B cell (primary cell): Measurements from ENCODE around the gene KCND3. TPM values are rescaled to one million over a fixed set of nuclear protein-coding genes. Genes with fewer than 3 reads are reported as not detected.

Source experiments
- ATAC-seq: fragments of 200-7000 bp; cut with Tn5 transposase; one replicate; pipeline ENCODE4 v1.10.0; 2021; ENCODE audit warnings: low read depth, mild to moderate bottlenecking, moderate number of reproducible peaks, moderate library complexity
- CTCF ChIA-PET: fragments of 350-600 bp; sonication (Branson Sonifier 250); formaldehyde crosslinking; loops from one replicate; lab custom pipeline; 2021; ENCODE audit warnings: antibody characterized with exemption, inconsistent platforms; lab: Charles Lee
- POLR2A ChIA-PET: fragments of 350-600 bp; sonication (Branson Sonifier 250); formaldehyde crosslinking; loops from one replicate; lab custom pipeline; 2021; ENCODE audit warnings: antibody characterized with exemption; lab: Charles Lee
- DNase-seq: peaks from one replicate; pipeline ENCODE4 v3.0.0; 2013
- H2AFZ ChIP-seq: 2 replicates; pipeline ENCODE4 v1.6.1; 2012; ENCODE audit warnings: mild to moderate bottlenecking, low read depth, low read length; ENCODE audit not compliant: insufficient read depth, poor library complexity, severe bottlenecking
- H3K27ac ChIP-seq, 2 donors: 1 replicate in 1 of 2; 2 replicates in 1 of 2; pipeline ENCODE4 v1.5.1; 2012 to 2013; ENCODE audit warnings: low read length in 2 of 2, mild to moderate bottlenecking in 2 of 2, moderate library complexity in 1 of 2
- H3K27me3 ChIP-seq, 4 experiments: fragments of 200-600 bp in 1 of 4; sonication (generic) in 1 of 4; replicated peaks in 1 of 4; 1 replicate in 2 of 4; 2 replicates in 2 of 4; pipeline versions ENCODE4 v1.6.1 to v1.7.0; 2013 to 2016; ENCODE audit warnings: low read length in 3 of 4, mild to moderate bottlenecking in 2 of 4, mixed read lengths in 1 of 4, moderate library complexity in 1 of 4; ENCODE audit not compliant: insufficient read depth in 4 of 4, control insufficient read depth in 3 of 4; ENCODE audit errors: control extremely low read depth in 1 of 4
- H3K36me3 ChIP-seq, 2 experiments: replicated peaks in 1 of 2; 1 replicate in 1 of 2; 2 replicates in 1 of 2; pipeline versions ENCODE4 v1.6.1 to v1.7.1; 2013; ENCODE audit warnings: low read length in 1 of 2; ENCODE audit not compliant: insufficient read depth in 2 of 2, control insufficient read depth in 1 of 2; ENCODE audit errors: control extremely low read depth in 1 of 2, extremely low read depth in 1 of 2
- H3K4me1 ChIP-seq, 2 donors: fragments of 200-600 bp in 1 of 2; sonication (generic) in 1 of 2; 1 replicate in 1 of 2; 2 replicates in 1 of 2; pipeline versions ENCODE4 v1.5.1 to v1.6.1; 2013 to 2017; ENCODE audit warnings: low read length in 2 of 2; ENCODE audit not compliant: control insufficient read depth in 2 of 2, insufficient read depth in 2 of 2
- H3K4me2 ChIP-seq: replicated peaks from 2 replicates; pipeline ENCODE3; 2012; ENCODE audit warnings: mild to moderate bottlenecking, low read depth, low read length; ENCODE audit not compliant: poor library complexity, severe bottlenecking
- H3K4me3 ChIP-seq, 5 experiments: fragments of 200-600 bp in 1 of 5; sonication (generic) in 1 of 5; 1 replicate in 3 of 5; 2 replicates in 2 of 5; pipeline versions ENCODE4 v1.5.1 to v1.7.0; 2011 to 2016; ENCODE audit warnings: low read length in 4 of 5, mild to moderate bottlenecking in 4 of 5, low read depth in 2 of 5, control low read depth in 1 of 5, moderate library complexity in 1 of 5; ENCODE audit not compliant: insufficient read depth in 1 of 5; ENCODE audit errors: control extremely low read depth in 1 of 5, extremely low read depth in 1 of 5
- H3K79me2 ChIP-seq: fragments of 200-600 bp; sonication (generic); one replicate; pipeline ENCODE4 v1.6.0; 2016; ENCODE audit warnings: low read length; ENCODE audit not compliant: control insufficient read depth, insufficient read depth
- H3K9ac ChIP-seq: fragments of 200-600 bp; sonication (generic); 2 replicates; pipeline ENCODE4 v1.6.1; 2017; ENCODE audit warnings: mild to moderate bottlenecking, low read length, moderate library complexity
- H3K9me3 ChIP-seq, 3 donors: one replicate each; pipeline versions ENCODE4 v1.6.1 to v1.7.1; 2013; ENCODE audit warnings: low read length in 2 of 3; ENCODE audit not compliant: control insufficient read depth in 2 of 3, insufficient read depth in 1 of 3; ENCODE audit errors: control extremely low read depth in 1 of 3
- H4K20me1 ChIP-seq: 2 replicates; pipeline ENCODE4 v1.6.0; 2012; ENCODE audit warnings: mild to moderate bottlenecking, low read length; ENCODE audit not compliant: insufficient read depth, control insufficient read depth, poor library complexity, severe bottlenecking
- H3K27ac Mint-ChIP-seq: one replicate; pipeline ENCODE4 v1.8.0; 2021; ENCODE audit warnings: mixed read lengths
- H3K27me3 Mint-ChIP-seq: one replicate; pipeline ENCODE4 v1.8.0; 2021; ENCODE audit warnings: mixed read lengths
- H3K4me1 Mint-ChIP-seq: one replicate; pipeline ENCODE4 v1.8.0; 2021; ENCODE audit warnings: mixed read lengths
- H3K4me3 Mint-ChIP-seq: one replicate; pipeline ENCODE4 v1.8.0; 2021; ENCODE audit warnings: mixed read lengths
- H3K9me3 Mint-ChIP-seq: one replicate; pipeline ENCODE4 v1.8.0; 2022; ENCODE audit warnings: mixed read lengths; ENCODE audit not compliant: insufficient read depth
- EZH2 ChIP-seq: IDR thresholded peaks from 2 replicates; pipeline ENCODE4 v1.6.1; 2012; ENCODE audit warnings: borderline replicate concordance, low read depth, mild to moderate bottlenecking, moderate library complexity, low read length; ENCODE audit not compliant: insufficient read depth, poor library complexity, severe bottlenecking
- WGBS: methylation state at CpG from one replicate; pipeline ENCODE4 v1.1.5; 2013; ENCODE audit warnings: missing lambda C conversion rate; ENCODE audit not compliant: insufficient coverage; 5-methylcytosine and 5-hydroxymethylcytosine counted together
- intact Hi-C: fragments of 100-400 bp; cut with micrococcal nuclease; formaldehyde crosslinking; loops from one replicate; pipeline ENCODE4 v1.10.0; 2022
- polyA plus RNA-seq: library from polyadenylated mRNA; depleted of rRNA; stranded (reverse); fragments of >200 nt; gene quantifications from 2 replicates; pipeline ENCODE4 v1.2.3, GENCODE V29; 2012
- total RNA-seq, 2 donors: library from RNA; stranded (reverse); fragments of 120-200 nt in 1 of 2; gene quantifications; 1 replicate in 1 of 2; 2 replicates in 1 of 2; pipeline versions ENCODE4 v1.2.3 to v1.2.4, GENCODE V29; 2013 to 2022
- TF ChIP-seq, protein P1 (sequence below): fragments of 200-600 bp; IDR thresholded peaks from one replicate; pipeline ENCODE4 v1.8.0; 2022; ENCODE audit warnings: antibody characterized with exemption, mild to moderate bottlenecking

Gene KCND3
- total and polyA plus RNA-seq, 2 donors (not counting 1 experiment from before 2014, with no cell fraction given): 0.07 TPM; not detected in 1

DNA sequence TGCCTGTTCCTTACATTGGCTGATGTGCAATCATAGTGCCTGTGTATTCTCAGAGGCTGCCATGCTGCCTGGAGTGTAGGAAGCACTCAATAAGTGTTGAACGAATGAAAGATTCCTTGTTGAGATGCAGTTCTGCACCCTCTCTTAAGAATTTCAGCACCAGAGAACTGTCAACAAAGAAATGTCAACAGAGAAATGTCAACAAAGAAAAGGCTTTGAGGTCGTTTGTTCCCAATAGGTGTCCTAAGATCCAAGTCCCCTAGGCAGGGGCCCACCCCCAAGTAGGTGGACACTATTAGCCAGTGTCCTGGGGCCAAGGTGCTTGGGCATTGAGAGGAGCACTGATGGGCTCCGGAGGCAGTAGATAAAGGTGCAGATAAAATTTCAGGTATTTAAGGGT is 12.6 kb downstream of the KCND3 start:
- DNase-seq (no peak), ATAC-seq (no peak)
- CTCF ChIA-PET: no interaction called here
- no peak overlapping the region for H3K4me3 Mint-ChIP-seq
- H3K4me2 ChIP-seq: no peak overlapping the region
- H3K27ac ChIP-seq: no peak overlapping the region
- no peaks in the 10 kb centered on the region for H3K36me3 ChIP-seq
- H3K27me3 ChIP-seq: peaks cover 0 to 10% (median 3%) of the 10 kb centered on the region in 4 experiments
- H3K9me3 ChIP-seq: no peaks in the 10 kb centered on the region
- no peaks in the 10 kb centered on the region for H3K79me2 ChIP-seq
- H3K27ac Mint-ChIP-seq: no peak overlapping the region
- WGBS: 64% methylated on average over 3 of the region's 3 CpGs
- H3K4me1 Mint-ChIP-seq: no peaks in the 10 kb centered on the region
- no peaks in the 10 kb centered on the region for H3K4me1 ChIP-seq
- H3K9ac ChIP-seq: no peak overlapping the region
- H4K20me1 ChIP-seq: no peaks in the 10 kb centered on the region
- TF ChIP-seq, protein P1, sequence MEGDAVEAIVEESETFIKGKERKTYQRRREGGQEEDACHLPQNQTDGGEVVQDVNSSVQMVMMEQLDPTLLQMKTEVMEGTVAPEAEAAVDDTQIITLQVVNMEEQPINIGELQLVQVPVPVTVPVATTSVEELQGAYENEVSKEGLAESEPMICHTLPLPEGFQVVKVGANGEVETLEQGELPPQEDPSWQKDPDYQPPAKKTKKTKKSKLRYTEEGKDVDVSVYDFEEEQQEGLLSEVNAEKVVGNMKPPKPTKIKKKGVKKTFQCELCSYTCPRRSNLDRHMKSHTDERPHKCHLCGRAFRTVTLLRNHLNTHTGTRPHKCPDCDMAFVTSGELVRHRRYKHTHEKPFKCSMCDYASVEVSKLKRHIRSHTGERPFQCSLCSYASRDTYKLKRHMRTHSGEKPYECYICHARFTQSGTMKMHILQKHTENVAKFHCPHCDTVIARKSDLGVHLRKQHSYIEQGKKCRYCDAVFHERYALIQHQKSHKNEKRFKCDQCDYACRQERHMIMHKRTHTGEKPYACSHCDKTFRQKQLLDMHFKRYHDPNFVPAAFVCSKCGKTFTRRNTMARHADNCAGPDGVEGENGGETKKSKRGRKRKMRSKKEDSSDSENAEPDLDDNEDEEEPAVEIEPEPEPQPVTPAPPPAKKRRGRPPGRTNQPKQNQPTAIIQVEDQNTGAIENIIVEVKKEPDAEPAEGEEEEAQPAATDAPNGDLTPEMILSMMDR: no peak
- TF ChIP-seq EZH2: no peak
- H2AFZ ChIP-seq: no peak overlapping the region
- no peaks in the 10 kb centered on the region for H3K9me3 Mint-ChIP-seq
- POLR2A ChIA-PET: no interaction called here
- intact Hi-C loops: no loop called here
- H3K4me3 ChIP-seq: no peak overlapping the region
- H3K27me3 Mint-ChIP-seq: peaks cover 51% of the 10 kb centered on the region

DNA sequence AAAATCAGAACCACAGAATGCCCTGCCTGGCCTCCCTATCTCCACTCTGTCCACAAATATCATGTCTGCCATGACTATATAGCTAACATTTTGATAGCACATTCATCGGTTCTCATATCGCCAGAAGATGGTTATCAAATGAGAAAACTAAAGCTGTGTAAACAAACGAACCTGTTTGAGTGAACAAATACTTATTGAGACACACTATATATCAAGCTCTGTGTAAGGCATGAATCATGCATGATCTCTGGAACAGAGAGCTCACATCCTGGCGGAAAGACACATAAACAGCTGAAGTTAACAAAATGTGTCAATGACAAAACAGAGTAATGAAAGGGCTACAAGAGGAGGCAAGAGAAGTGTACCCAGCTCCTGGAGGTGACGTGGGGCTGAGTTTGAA is 13.1 kb downstream of the KCND3 start:
- 73% methylated on average over 2 of the region's 5 CpGs for WGBS
- H3K27ac ChIP-seq: no peak overlapping the region
- Mint-ChIP-seq H3K9me3 (no peaks in the 10 kb centered on the region), H3K4me1 (no peaks in the 10 kb centered on the region), H3K27ac (no peak overlapping the region), H3K27me3 (peaks cover 56% of the 10 kb centered on the region), H3K4me3 (no peak overlapping the region)
- H3K4me3 ChIP-seq: no peak overlapping the region
- no peak for TF ChIP-seq EZH2
- TF ChIP-seq, protein P1: no peak
- H3K9ac ChIP-seq: no peak overlapping the region
- H3K9me3 ChIP-seq: no peaks in the 10 kb centered on the region
- H3K27me3 ChIP-seq: peaks cover 0 to 14% (median 5%) of the 10 kb centered on the region in 4 experiments
- H2AFZ ChIP-seq: no peak overlapping the region
- no peak for DNase-seq
- no peaks in the 10 kb centered on the region for H3K36me3 ChIP-seq
- no peaks in the 10 kb centered on the region for H3K4me1 ChIP-seq
- no peak overlapping the region for H3K4me2 ChIP-seq
- no peak for ATAC-seq
- ChIA-PET CTCF (no interaction called here), POLR2A (no interaction called here)
- H3K79me2 ChIP-seq: no peaks in the 10 kb centered on the region
- intact Hi-C loops: no loop called here
- H4K20me1 ChIP-seq: no peaks in the 10 kb centered on the region
